Gastrocnemius medialis (tissue), 4 donors: Measurements from ENCODE around the gene CALY.

ENCODE experiments used
- POLR2A ChIP-seq, 2 donors: fragments of 450-650 bp; IDR thresholded peaks; one replicate each; pipeline ENCODE4 v1.6.1; 2017; ENCODE audit warnings: antibody characterized with exemption in 2 of 2, mild to moderate bottlenecking in 2 of 2, moderate library complexity in 2 of 2
- TF ChIP-seq, protein P1 (sequence below), 5 experiments: fragments of 450-650 bp in 3 of 5; fragments of 200-600 bp in 2 of 5; sonication (generic) in 2 of 5; IDR thresholded peaks in 4 of 5; conservative IDR thresholded peaks in 1 of 5; 1 replicate in 4 of 5; 2 replicates in 1 of 5; pipeline ENCODE4 v1.5.1; 2016 to 2019; ENCODE audit warnings: antibody characterized with exemption in 5 of 5, mild to moderate bottlenecking in 3 of 5, moderate library complexity in 3 of 5

DNA sequence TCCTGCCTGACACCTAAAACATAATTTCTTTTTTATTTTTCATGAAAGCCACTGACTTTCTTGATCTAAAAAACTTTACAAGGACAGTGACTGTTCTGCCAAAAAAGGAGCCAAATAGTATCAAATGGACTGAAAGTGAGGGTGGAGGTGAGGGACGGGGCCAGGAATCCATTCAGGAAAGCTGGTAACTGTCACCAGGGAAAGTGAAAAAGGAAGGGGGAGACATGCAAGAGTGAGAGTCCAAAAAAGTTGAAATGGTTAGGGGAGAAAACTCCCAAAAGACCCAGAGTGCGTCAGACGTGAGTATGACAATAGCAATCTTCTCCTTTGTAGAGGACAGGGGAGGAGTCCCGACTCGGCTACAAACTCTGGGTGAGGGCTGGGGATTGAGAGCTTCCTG is 7.5 kb upstream of the CALY start:
- TF ChIP-seq, protein P1, sequence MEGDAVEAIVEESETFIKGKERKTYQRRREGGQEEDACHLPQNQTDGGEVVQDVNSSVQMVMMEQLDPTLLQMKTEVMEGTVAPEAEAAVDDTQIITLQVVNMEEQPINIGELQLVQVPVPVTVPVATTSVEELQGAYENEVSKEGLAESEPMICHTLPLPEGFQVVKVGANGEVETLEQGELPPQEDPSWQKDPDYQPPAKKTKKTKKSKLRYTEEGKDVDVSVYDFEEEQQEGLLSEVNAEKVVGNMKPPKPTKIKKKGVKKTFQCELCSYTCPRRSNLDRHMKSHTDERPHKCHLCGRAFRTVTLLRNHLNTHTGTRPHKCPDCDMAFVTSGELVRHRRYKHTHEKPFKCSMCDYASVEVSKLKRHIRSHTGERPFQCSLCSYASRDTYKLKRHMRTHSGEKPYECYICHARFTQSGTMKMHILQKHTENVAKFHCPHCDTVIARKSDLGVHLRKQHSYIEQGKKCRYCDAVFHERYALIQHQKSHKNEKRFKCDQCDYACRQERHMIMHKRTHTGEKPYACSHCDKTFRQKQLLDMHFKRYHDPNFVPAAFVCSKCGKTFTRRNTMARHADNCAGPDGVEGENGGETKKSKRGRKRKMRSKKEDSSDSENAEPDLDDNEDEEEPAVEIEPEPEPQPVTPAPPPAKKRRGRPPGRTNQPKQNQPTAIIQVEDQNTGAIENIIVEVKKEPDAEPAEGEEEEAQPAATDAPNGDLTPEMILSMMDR (IDR thresholded peaks at IDR 0.05 in 4 of 5, conservative IDR thresholded peaks at IDR 0.05 in 1 of 5) = no peak
- no peak for TF ChIP-seq POLR2A (IDR thresholded peaks at IDR 0.05)
